Osteoblast (primary cell): Measurements from ENCODE around the gene NBAS. TPM values are rescaled to one million over a fixed set of nuclear protein-coding genes. Genes with fewer than 3 reads are reported as not detected.
A peak's percentile ranks its signal among the peaks of the same experiment; 100 is the strongest.

Source experiments
- DNase-seq: peaks from one replicate; pipeline ENCODE4 v3.0.0; 2011; ENCODE audit warnings: low spot score, mixed read lengths; ENCODE audit not compliant: insufficient read length; ENCODE audit errors: missing footprints
- H2AFZ ChIP-seq: 2 replicates; pipeline ENCODE4 v1.6.0; 2011; ENCODE audit warnings: mild to moderate bottlenecking, low read length
- H3K27ac ChIP-seq: 2 replicates; pipeline ENCODE4 v1.5.1; 2011; ENCODE audit warnings: mild to moderate bottlenecking, low read depth, low read length, moderate library complexity
- H3K27me3 ChIP-seq: 2 replicates; pipeline ENCODE4 v1.6.0; 2012; ENCODE audit warnings: mild to moderate bottlenecking, control low read depth, inconsistent platforms, low read length, moderate library complexity; ENCODE audit not compliant: insufficient read depth
- H3K36me3 ChIP-seq: 2 replicates; pipeline ENCODE4 v1.5.1; 2011; ENCODE audit warnings: mild to moderate bottlenecking, low read length, control low read depth, moderate library complexity; ENCODE audit not compliant: insufficient read depth
- H3K4me1 ChIP-seq: 2 replicates; pipeline ENCODE4 v1.5.1; 2011; ENCODE audit warnings: mild to moderate bottlenecking, low read length, control low read depth, moderate library complexity; ENCODE audit not compliant: insufficient read depth
- H3K4me2 ChIP-seq: 2 replicates; pipeline ENCODE4 v1.6.0; 2011; ENCODE audit warnings: mild to moderate bottlenecking, low read length; ENCODE audit not compliant: insufficient read depth
- H3K4me3 ChIP-seq: fragments of 200-600 bp; sonication (generic); 3 replicates; pipeline ENCODE4 v1.5.1; 2012; ENCODE audit warnings: mild to moderate bottlenecking, low read length, inconsistent platforms; ENCODE audit not compliant: insufficient read depth
- H3K79me2 ChIP-seq: 2 replicates; pipeline ENCODE4 v1.6.0; 2012; ENCODE audit warnings: mild to moderate bottlenecking, low read length, control low read depth, inconsistent platforms; ENCODE audit not compliant: insufficient read depth
- H3K9me3 ChIP-seq: 2 replicates; pipeline ENCODE4 v1.5.1; 2011; ENCODE audit warnings: low read depth, low read length, control low read depth
- H4K20me1 ChIP-seq: 2 replicates; pipeline ENCODE4 v1.6.0; 2012; ENCODE audit warnings: mild to moderate bottlenecking, low read length, control low read depth; ENCODE audit not compliant: insufficient read depth
- CTCF ChIP-seq: IDR thresholded peaks from 2 replicates; pipeline ENCODE4 v1.5.1; 2011; ENCODE audit warnings: mild to moderate bottlenecking, low read depth, low read length, moderate library complexity; ENCODE audit errors: extremely low read depth
- total RNA-seq: library from RNA; depleted of rRNA; stranded (reverse); fragments of >200 nt; gene quantifications from 2 replicates; pipeline ENCODE4 v1.2.3, GENCODE V29; 2012

The NBAS gene
- total RNA-seq, 1 donor = 98.1 TPM

DNA sequence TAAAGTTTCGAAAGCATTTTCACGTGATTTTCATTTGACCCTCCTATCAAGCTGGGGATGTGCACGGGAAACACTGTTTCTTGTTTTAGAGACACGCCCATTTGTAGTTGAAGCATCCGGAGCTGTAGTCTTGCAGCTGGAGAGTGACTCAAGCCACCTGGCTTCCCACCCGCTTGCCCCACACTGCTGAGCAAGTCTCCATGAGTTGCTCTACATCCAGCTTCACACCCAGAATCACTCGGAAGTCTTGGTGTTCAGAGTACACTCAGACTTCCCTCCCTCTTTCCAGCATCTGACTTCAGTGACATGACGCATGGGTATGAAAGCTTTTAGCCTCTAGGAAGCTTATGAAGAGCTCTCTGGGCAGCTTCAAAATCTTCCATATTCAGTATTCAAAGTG, 262.4 kb downstream of the NBAS start:
- Histone ChIP-seq H3K4me2 (no peak overlapping the region), H3K27ac (no peak overlapping the region), H3K79me2 (no peaks in the 10 kb centered on the region), H3K9me3 (no peaks in the 10 kb centered on the region), H2AFZ (no peak overlapping the region), H3K27me3 (no peaks in the 10 kb centered on the region), H3K4me1 (peaks cover 10% of the 10 kb centered on the region), H4K20me1 (no peaks in the 10 kb centered on the region), H3K4me3 (no peak overlapping the region), H3K36me3 (peaks cover 15% of the 10 kb centered on the region)
- peak; percentile 41 for DNase-seq
- no peak for TF ChIP-seq CTCF

DNA sequence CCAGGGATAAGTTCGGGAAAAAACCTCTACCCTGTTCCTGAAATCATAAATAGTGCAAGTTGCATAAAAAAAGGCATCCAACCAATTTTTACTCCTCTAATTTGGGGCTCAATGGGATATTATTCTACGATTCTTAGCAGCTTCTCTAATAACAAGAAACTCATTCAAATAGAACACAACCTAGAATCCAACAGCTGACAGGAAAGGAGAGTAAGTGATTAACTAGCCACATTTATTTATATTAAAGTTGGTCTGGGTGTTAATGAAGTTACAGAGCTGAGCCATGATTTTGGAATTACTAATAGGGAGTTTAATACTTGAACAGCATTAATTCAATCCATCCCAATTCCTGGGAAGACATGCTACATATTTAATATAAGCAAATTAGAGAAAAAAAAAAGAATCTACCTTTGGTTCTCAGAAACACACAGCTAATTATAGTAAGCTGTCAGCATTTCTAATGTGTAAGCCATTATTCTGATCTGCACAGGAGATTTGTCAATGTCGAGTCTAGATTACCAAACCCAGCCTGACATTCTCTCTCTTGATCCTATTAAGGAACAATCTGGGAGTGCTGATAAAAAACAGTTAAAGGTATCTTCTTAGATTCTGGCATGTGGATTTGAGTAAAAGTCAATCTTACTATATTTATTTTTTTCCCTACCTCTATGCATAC, 267.7 kb downstream of the NBAS start:
- H4K20me1 ChIP-seq = no peaks in the 10 kb centered on the region
- H3K36me3 ChIP-seq = peaks cover 10% of the 10 kb centered on the region
- no peak overlapping the region for H3K4me2 ChIP-seq
- H3K9me3 ChIP-seq = no peaks in the 10 kb centered on the region
- no peak overlapping the region for H3K4me3 ChIP-seq
- no peak overlapping the region for H3K27ac ChIP-seq
- no peaks in the 10 kb centered on the region for H3K79me2 ChIP-seq
- no peak for DNase-seq
- no peak overlapping the region for H2AFZ ChIP-seq
- TF ChIP-seq CTCF = no peak
- no peaks in the 10 kb centered on the region for H3K27me3 ChIP-seq
- H3K4me1 ChIP-seq = no peaks in the 10 kb centered on the region

DNA sequence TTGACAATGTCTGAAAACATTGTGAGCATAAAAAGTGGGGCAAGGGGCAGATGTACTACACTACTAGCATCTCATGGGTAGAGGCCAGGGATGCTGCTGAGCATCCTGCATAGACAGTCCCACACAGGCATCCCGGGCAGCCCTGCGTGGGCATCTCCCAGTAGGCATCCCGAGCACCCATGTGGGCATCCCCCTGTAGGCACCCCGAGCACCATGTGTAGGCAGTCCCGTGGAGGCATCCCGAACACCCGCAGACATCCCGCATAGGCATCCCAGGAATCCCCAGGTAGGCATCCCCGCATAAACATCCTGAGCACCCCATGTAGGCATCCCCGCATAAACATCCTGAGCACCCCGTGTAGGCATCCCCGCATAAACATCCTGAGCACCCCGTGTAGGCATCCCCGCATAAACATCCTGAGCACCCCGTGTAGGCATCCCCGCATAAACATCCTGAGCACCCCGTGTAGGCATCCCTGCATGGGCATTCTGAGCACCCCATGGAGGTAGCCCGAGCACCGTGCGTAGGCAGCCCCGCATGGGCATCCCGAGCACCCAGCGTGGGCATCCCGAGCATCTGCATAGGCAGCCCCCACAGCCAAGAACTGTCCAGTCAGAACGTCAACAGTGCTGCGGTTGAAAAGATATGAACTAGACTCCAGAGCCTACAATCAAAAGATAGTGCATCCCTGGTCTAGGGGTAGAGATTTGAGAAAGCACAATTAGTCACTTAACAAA, 273.5 kb downstream of the NBAS start:
- no peak for DNase-seq
- H3K4me2 ChIP-seq = no peak overlapping the region
- H3K4me3 ChIP-seq = no peak overlapping the region
- TF ChIP-seq CTCF = no peak
- no peaks in the 10 kb centered on the region for H4K20me1 ChIP-seq
- no peaks in the 10 kb centered on the region for H3K79me2 ChIP-seq
- peaks cover 13% of the 10 kb centered on the region for H3K36me3 ChIP-seq
- no peak overlapping the region for H2AFZ ChIP-seq
- H3K9me3 ChIP-seq = no peaks in the 10 kb centered on the region
- H3K4me1 ChIP-seq = no peaks in the 10 kb centered on the region
- no peaks in the 10 kb centered on the region for H3K27me3 ChIP-seq
- no peak overlapping the region for H3K27ac ChIP-seq

DNA sequence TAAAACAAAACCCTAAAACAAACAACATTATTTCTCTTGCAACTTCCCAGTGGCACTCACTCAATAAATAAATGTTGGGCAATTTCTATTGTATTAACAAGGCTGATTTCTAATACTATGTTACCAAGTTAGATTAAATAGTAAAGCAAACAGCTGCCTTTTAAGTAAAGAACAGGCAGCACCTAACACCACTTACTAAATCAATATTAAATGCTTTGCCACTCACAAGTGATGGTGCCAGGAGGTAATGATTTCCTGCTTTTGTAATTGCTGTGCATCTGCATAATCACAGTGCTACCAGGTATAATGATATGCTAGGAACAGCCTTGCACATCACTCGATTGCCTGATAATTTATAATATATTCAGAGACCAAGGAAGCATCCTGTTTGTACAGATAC, 276.5 kb downstream of the NBAS start:
- H4K20me1 ChIP-seq = peaks cover 4% of the 10 kb centered on the region
- no peak overlapping the region for H3K4me2 ChIP-seq
- DNase-seq = no peak
- no peaks in the 10 kb centered on the region for H3K9me3 ChIP-seq
- no peaks in the 10 kb centered on the region for H3K27me3 ChIP-seq
- no peak overlapping the region for H3K27ac ChIP-seq
- no peaks in the 10 kb centered on the region for H3K79me2 ChIP-seq
- no peak overlapping the region for H3K4me3 ChIP-seq
- H2AFZ ChIP-seq = no peak overlapping the region
- peaks cover 9% of the 10 kb centered on the region for H3K36me3 ChIP-seq
- TF ChIP-seq CTCF = no peak
- no peaks in the 10 kb centered on the region for H3K4me1 ChIP-seq
